Measurements from ENCODE around the gene OR2A5.
"Not testable (repeated sequence)": the region's sequence is repeated elsewhere in the genome, so short reads cannot be mapped to it uniquely, and the experiment has no call there.

DNA sequence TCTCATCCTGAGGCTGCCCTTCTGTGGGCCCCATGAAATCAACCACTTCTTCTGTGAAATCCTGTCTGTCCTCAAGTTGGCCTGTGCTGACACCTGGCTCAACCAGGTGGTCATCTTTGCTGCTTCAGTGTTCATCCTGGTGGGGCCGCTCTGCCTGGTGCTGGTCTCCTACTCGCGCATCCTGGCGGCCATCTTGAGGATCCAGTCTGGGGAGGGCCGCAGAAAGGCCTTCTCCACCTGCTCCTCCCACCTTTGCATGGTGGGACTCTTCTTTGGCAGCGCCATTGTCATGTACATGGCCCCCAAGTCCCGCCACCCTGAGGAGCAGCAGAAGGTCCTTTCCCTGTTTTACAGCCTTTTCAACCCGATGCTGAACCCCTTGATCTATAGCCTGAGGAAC lies 2.1 kb downstream of the OR2A5 start:
- TF ChIP-seq, protein P1, sequence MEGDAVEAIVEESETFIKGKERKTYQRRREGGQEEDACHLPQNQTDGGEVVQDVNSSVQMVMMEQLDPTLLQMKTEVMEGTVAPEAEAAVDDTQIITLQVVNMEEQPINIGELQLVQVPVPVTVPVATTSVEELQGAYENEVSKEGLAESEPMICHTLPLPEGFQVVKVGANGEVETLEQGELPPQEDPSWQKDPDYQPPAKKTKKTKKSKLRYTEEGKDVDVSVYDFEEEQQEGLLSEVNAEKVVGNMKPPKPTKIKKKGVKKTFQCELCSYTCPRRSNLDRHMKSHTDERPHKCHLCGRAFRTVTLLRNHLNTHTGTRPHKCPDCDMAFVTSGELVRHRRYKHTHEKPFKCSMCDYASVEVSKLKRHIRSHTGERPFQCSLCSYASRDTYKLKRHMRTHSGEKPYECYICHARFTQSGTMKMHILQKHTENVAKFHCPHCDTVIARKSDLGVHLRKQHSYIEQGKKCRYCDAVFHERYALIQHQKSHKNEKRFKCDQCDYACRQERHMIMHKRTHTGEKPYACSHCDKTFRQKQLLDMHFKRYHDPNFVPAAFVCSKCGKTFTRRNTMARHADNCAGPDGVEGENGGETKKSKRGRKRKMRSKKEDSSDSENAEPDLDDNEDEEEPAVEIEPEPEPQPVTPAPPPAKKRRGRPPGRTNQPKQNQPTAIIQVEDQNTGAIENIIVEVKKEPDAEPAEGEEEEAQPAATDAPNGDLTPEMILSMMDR (IDR thresholded peaks at IDR 0.05; ENCODE audit: insufficient read depth, low read length): not testable (repeated sequence)
- TF ChIP-seq POLR2AphosphoS5 (IDR thresholded peaks at IDR 0.05; ENCODE audit: low read depth); GABPA (IDR thresholded peaks at IDR 0.05; ENCODE audit: low read depth); SPI1 (IDR thresholded peaks at IDR 0.05; ENCODE audit: borderline replicate concordance, low read depth): not testable (repeated sequence)
- TF ChIP-seq, protein P2, sequence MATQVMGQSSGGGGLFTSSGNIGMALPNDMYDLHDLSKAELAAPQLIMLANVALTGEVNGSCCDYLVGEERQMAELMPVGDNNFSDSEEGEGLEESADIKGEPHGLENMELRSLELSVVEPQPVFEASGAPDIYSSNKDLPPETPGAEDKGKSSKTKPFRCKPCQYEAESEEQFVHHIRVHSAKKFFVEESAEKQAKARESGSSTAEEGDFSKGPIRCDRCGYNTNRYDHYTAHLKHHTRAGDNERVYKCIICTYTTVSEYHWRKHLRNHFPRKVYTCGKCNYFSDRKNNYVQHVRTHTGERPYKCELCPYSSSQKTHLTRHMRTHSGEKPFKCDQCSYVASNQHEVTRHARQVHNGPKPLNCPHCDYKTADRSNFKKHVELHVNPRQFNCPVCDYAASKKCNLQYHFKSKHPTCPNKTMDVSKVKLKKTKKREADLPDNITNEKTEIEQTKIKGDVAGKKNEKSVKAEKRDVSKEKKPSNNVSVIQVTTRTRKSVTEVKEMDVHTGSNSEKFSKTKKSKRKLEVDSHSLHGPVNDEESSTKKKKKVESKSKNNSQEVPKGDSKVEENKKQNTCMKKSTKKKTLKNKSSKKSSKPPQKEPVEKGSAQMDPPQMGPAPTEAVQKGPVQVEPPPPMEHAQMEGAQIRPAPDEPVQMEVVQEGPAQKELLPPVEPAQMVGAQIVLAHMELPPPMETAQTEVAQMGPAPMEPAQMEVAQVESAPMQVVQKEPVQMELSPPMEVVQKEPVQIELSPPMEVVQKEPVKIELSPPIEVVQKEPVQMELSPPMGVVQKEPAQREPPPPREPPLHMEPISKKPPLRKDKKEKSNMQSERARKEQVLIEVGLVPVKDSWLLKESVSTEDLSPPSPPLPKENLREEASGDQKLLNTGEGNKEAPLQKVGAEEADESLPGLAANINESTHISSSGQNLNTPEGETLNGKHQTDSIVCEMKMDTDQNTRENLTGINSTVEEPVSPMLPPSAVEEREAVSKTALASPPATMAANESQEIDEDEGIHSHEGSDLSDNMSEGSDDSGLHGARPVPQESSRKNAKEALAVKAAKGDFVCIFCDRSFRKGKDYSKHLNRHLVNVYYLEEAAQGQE (IDR thresholded peaks at IDR 0.05; ENCODE audit: insufficient replicate concordance, low read depth): not testable (repeated sequence)

All from HL-60 (cell line).